H1 (cell line): ENCODE data around the gene TMEM250. TPM values are rescaled to one million over a fixed set of nuclear protein-coding genes. Genes with fewer than 3 reads are reported as not detected.
A peak's percentile ranks its signal among the peaks of the same experiment; 100 is the strongest.

ENCODE experiments used
- BCL11A ChIP-seq, 2 experiments: IDR thresholded peaks; one replicate each; pipeline ENCODE4 v1.6.1; 2011; ENCODE audit warnings: low read depth in 2 of 2, low read length in 2 of 2, mild to moderate bottlenecking in 2 of 2
- CTCF ChIP-seq, 3 experiments: IDR thresholded peaks; 1 replicate in 2 of 3; 2 replicates in 1 of 3; pipeline versions ENCODE4 v1.5.1 to v1.6.1; 2011; ENCODE audit warnings: low read length in 3 of 3, mild to moderate bottlenecking in 3 of 3, inconsistent platforms in 2 of 3, low read depth in 1 of 3, moderate library complexity in 1 of 3; ENCODE audit not compliant: insufficient read depth in 1 of 3; ENCODE audit errors: control extremely low read depth in 1 of 3
- RAD21 ChIP-seq, 2 experiments: IDR thresholded peaks in 1 of 2; conservative IDR thresholded peaks in 1 of 2; 2 replicates each; pipeline ENCODE4 v1.6.1; 2011; ENCODE audit warnings: low read depth in 2 of 2, low read length in 2 of 2, improper control_type of control experiment in 1 of 2, inconsistent platforms in 1 of 2, mild to moderate bottlenecking in 1 of 2, moderate library complexity in 1 of 2
- polyA plus RNA-seq, 7 experiments: library from polyadenylated mRNA; depleted of rRNA in 3 of 7; stranded (reverse) in 5 of 7; unstranded in 2 of 7; fragments of >200 nt in 5 of 7; fragments of 200-250 nt in 2 of 7; gene quantifications; 1 replicate in 5 of 7; 2 replicates in 1 of 7; 4 replicates in 1 of 7; pipeline versions ENCODE4 v1.2.1 to v1.2.3, GENCODE V29; 2011 to 2013; ENCODE audit warnings: missing spikeins in 2 of 7, mixed read lengths in 2 of 7
- total RNA-seq: library from RNA; stranded (reverse); fragmentation: NEBNext Ultra II Directional; extraction: Animal tissue kit (Norgen Biotek cat#: 25700); gene quantifications from 2 replicates; pipeline ENCODE4 v1.2.1, GENCODE V29; 2021

Gene TMEM250
- total and polyA plus RNA-seq, 2 of the 8 experiments (the other 6 are each of a cell fraction or from before 2014, with no cell fraction given) = 22.3 to 34.9 TPM

DNA sequence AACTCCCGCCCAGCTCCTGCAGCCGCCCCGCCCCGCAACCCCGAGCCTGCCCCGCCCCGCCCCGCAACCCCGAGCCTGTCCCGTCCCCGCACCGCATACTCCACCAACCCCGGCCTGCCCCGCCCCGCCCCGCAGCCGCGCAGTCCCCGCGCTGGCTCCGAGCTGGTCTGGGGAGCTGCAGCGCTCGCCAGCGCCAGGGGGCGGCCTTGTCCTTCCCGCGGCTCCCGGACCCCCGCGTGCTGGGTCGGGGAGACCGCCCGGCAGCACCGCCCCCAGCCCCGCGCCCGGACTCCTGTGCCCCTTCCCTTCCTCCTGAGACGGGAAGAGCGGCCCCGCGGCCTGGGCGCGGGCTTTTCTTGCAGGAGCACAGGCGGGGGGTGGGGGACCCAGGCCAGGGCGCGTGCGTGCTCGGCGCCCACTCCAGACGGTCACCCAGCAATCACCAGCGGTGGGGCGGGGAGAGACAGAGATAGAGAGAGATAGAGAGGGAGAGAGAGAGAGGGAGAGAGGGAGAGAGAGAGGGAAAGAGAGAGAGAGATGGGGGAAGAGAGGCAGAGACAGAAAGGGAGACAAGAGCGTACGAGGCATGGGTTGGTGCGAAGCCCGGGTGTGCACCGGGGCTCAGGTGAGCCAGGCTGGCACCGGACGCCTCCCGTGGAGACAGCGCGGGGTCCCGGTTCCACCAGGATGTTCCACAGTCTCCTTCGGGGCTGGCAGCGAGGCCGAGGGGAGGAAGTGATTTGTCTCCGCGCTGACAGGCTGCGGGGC lies 14.7 kb upstream of the TMEM250 start (continued):
- peak in 2 of 3 experiments; percentile 39 to 67; a peak in 3 of 4 replicates for TF ChIP-seq CTCF (IDR thresholded peaks at IDR 0.05; ENCODE audit: control extremely low read depth in 1 of 3, insufficient read depth in 1 of 3, low read depth in 1 of 3, low read length in 3 of 3)
- no peak for TF ChIP-seq BCL11A (IDR thresholded peaks at IDR 0.05; ENCODE audit: low read depth in 2 of 2, low read length in 2 of 2)
- TF ChIP-seq RAD21 (IDR thresholded peaks at IDR 0.05 in 1 of 2, conservative IDR thresholded peaks at IDR 0.05 in 1 of 2; ENCODE audit: low read depth in 2 of 2, low read length in 2 of 2) = peak; percentile 58 to 77
